HEK293 (cell line): ENCODE results near the gene RAC3.
A peak's percentile ranks its signal among the peaks of the same experiment; 100 is the strongest.

ENCODE experiments used
- CTCF ChIA-PET: fragments of 350-600 bp; formaldehyde crosslinking; extraction: SDS; loops from one replicate; lab custom pipeline; 2021; ENCODE audit warnings: antibody characterized with exemption; lab: Yijun Ruan, JAX
- POLR2A ChIA-PET: fragments of 300-600 bp; formaldehyde crosslinking; extraction: SDS; loops from one replicate; lab custom pipeline; 2020; ENCODE audit warnings: antibody characterized with exemption, inconsistent platforms; lab: Yijun Ruan, JAX
- H3K27ac ChIP-seq: fragments of 200-500 bp; sonication (Bioruptor generic); 2 replicates; pipeline ENCODE4 v1.5.1; 2014; ENCODE audit warnings: low read depth, low read length, control low read depth, inconsistent platforms; ENCODE audit errors: extremely low read depth
- H3K36me3 ChIP-seq, 2 experiments: fragments of 200-500 bp in 1 of 2; sonication (Bioruptor generic) in 1 of 2; 1 replicate in 1 of 2; 2 replicates in 1 of 2; pipeline ENCODE4 v1.5.1; 2014 to 2017; ENCODE audit warnings: inconsistent platforms in 2 of 2, low read length in 2 of 2; ENCODE audit not compliant: control insufficient read depth in 2 of 2, insufficient read depth in 1 of 2
- H3K4me1 ChIP-seq: fragments of 200-500 bp; sonication (Bioruptor generic); 2 replicates; pipeline ENCODE4 v1.5.1; 2014; ENCODE audit warnings: mild to moderate bottlenecking, low read length, inconsistent platforms; ENCODE audit not compliant: control insufficient read depth, insufficient read depth
- H3K4me3 ChIP-seq: 2 replicates; pipeline ENCODE4 v1.5.1; 2011; ENCODE audit warnings: low read depth, mild to moderate bottlenecking, control low read depth, low read length, moderate library complexity
- H3K9me3 ChIP-seq: fragments of 200-500 bp; sonication (Bioruptor generic); 2 replicates; pipeline ENCODE4 v1.5.1; 2014; ENCODE audit warnings: low read depth, low read length, inconsistent platforms; ENCODE audit not compliant: control insufficient read depth, insufficient read depth
- GLIS2 ChIP-seq: fragments of 450-650 bp; formaldehyde crosslinking; IDR thresholded peaks from 2 replicates; pipeline ENCODE4 v1.5.1; 2016; ENCODE audit warnings: missing biosample characterization, missing genetic modification characterization
- KLF10 ChIP-seq: fragments of 450-650 bp; IDR thresholded peaks from 2 replicates; pipeline ENCODE4 v1.5.1; 2018; ENCODE audit warnings: missing biosample characterization, mild to moderate bottlenecking, missing genetic modification characterization
- SCRT1 ChIP-seq: fragments of 450-650 bp; formaldehyde crosslinking; IDR thresholded peaks from 2 replicates; pipeline ENCODE4 v1.5.1; 2016; ENCODE audit warnings: missing biosample characterization, missing genetic modification characterization, borderline replicate concordance
- SCRT2 ChIP-seq: fragments of 450-650 bp; formaldehyde crosslinking; IDR thresholded peaks from 2 replicates; pipeline ENCODE4 v1.5.1; 2016; ENCODE audit warnings: missing biosample characterization, missing genetic modification characterization
- TRIM28 ChIP-seq: IDR thresholded peaks from 2 replicates; pipeline ENCODE4 v1.6.1; 2011; ENCODE audit warnings: low read length, control low read depth, borderline replicate concordance
- TF ChIP-seq, protein P1 (sequence below): fragments of 450-650 bp; formaldehyde crosslinking; IDR thresholded peaks from 2 replicates; pipeline ENCODE4 v1.5.1; 2016; ENCODE audit warnings: missing biosample characterization, missing genetic modification characterization
- TF ChIP-seq, protein P2 (sequence below): fragments of 450-650 bp; formaldehyde crosslinking; IDR thresholded peaks from 2 replicates; pipeline ENCODE4 v1.5.1; 2016; ENCODE audit warnings: missing biosample characterization, missing genetic modification characterization
- TF ChIP-seq, protein P3 (sequence below): fragments of 450-650 bp; formaldehyde crosslinking; IDR thresholded peaks from 2 replicates; pipeline ENCODE4 v1.5.1; 2016; ENCODE audit warnings: missing biosample characterization, missing genetic modification characterization, low read depth
- TF ChIP-seq, protein P4 (sequence below): sonication (generic); formaldehyde crosslinking; IDR thresholded peaks from 2 replicates; pipeline ENCODE4 v1.8.1; 2022; ENCODE audit warnings: mild to moderate bottlenecking, moderate library complexity, missing genetic modification reagents
- TF ChIP-seq, protein P5 (sequence below): fragments of 450-650 bp; formaldehyde crosslinking; IDR thresholded peaks from 2 replicates; pipeline ENCODE4 v1.5.1; 2016; ENCODE audit warnings: missing biosample characterization, missing genetic modification characterization

RAC3 gene

DNA sequence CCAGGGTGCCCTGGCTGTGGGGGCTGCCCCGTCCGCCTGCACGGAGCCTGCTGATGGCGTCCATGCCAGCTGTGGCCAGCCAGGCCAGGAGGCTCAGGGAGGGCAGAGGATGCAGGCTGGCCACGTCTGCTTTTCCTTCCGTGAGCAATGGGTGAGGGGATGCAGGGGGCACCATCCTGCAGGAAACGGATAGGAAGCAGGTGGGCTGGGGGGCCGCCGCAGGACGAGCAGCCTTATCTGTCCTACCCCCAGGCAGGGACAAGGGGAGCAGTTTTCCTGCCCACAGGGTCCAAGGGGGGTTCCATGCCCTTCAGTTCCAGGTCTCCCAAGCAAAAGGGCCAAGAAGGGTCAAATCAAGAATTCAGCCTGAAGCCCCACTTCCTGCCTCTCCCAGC is 27.4 kb downstream of the RAC3 start:
- Histone ChIP-seq H3K27ac (peak overlapping the region; percentile 47; the same call in 1 of the 2 replicates), H3K4me1 (no peaks in the 10 kb centered on the region), H3K36me3 (peaks cover 3 to 99% of the 10 kb centered on the region in 2 experiments; a peak in 2 of 3 replicates), H3K4me3 (no peak overlapping the region), H3K9me3 (no peaks in the 10 kb centered on the region)
- TF ChIP-seq, protein P1, sequence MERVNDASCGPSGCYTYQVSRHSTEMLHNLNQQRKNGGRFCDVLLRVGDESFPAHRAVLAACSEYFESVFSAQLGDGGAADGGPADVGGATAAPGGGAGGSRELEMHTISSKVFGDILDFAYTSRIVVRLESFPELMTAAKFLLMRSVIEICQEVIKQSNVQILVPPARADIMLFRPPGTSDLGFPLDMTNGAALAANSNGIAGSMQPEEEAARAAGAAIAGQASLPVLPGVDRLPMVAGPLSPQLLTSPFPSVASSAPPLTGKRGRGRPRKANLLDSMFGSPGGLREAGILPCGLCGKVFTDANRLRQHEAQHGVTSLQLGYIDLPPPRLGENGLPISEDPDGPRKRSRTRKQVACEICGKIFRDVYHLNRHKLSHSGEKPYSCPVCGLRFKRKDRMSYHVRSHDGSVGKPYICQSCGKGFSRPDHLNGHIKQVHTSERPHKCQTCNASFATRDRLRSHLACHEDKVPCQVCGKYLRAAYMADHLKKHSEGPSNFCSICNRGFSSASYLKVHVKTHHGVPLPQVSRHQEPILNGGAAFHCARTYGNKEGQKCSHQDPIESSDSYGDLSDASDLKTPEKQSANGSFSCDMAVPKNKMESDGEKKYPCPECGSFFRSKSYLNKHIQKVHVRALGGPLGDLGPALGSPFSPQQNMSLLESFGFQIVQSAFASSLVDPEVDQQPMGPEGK = 0 out of 2 replicates have a peak, but pooled peaks have one; percentile 15
- peak; percentile 20; the same call in 1 of the 2 replicates for TF ChIP-seq GLIS2 (tag by site-specific recombination)
- TF ChIP-seq TRIM28 = no peak
- ChIA-PET CTCF (no interaction called here), POLR2A (interaction anchor here (0.7 to 14.2 kb wide), 7 partner anchors 15 to 45 kb away, joined by 3 to 96 read pairs (median 5); partner anchors contain the start of genes DCXR and RAC3)

DNA sequence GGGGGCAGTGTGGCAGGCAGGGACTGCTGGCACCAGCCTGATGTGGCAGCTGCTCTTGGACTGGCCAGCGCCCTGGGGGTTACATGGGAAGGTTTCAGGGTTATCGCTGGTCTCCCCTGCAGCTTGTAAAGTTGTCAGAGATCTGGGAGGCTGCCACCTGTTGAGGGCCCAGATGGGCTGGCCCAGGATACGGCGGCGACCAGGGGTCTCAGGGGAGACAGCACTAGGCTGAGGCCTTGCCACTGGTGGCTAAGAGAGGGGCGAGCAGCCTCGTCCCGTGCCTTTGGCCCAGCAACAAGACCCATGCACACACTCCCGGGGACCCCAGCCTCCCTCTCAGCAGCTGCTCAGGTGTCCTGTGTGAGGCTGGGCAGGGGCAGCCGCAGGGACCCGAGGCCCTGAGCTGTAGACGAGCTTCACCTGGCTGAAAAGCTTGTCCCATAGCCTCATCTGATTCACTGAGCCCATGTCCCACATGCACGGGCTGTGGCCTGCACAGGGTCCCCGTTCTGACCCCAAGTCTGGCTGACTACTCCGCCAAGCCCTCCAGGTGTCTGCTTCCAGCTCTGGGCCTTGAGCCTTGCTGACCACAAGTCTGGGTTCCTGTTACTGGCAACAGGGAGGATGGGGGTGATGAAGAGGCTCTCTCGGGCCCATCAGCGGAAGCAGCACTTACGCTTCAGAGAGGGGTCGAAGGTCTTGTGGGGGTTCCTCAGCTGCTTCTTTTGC is 28.0 kb downstream of the RAC3 start:
- Histone ChIP-seq H3K9me3 (no peaks in the 10 kb centered on the region), H3K4me3 (no peak overlapping the region), H3K36me3 (peaks cover 3 to 99% of the 10 kb centered on the region in 2 experiments; a peak in 2 of 3 replicates), H3K27ac (peak overlapping the region; percentile 47), H3K4me1 (0 out of 2 replicates have a peak, but pooled peaks cover 5% of the 10 kb centered on the region)
- ChIA-PET POLR2A (interaction anchor here (0.8 to 14.2 kb wide), 11 partner anchors 9 to 32 kb away, joined by 3 to 96 read pairs (median 4); partner anchors contain the start of genes DCXR and RAC3), CTCF (interaction anchor here (0.6 kb wide), 1 partner anchor 39 kb away, joined by 3 read pairs; no protein-coding TSS in a partner anchor)
- TF ChIP-seq, protein P2, sequence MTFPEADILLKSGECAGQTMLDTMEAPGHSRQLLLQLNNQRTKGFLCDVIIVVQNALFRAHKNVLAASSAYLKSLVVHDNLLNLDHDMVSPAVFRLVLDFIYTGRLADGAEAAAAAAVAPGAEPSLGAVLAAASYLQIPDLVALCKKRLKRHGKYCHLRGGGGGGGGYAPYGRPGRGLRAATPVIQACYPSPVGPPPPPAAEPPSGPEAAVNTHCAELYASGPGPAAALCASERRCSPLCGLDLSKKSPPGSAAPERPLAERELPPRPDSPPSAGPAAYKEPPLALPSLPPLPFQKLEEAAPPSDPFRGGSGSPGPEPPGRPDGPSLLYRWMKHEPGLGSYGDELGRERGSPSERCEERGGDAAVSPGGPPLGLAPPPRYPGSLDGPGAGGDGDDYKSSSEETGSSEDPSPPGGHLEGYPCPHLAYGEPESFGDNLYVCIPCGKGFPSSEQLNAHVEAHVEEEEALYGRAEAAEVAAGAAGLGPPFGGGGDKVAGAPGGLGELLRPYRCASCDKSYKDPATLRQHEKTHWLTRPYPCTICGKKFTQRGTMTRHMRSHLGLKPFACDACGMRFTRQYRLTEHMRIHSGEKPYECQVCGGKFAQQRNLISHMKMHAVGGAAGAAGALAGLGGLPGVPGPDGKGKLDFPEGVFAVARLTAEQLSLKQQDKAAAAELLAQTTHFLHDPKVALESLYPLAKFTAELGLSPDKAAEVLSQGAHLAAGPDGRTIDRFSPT = no peak
- TF ChIP-seq SCRT1 (tag by site-specific recombination) (peak; percentile 88), SCRT2 (tag by site-specific recombination) (peak; percentile 96), KLF10 (tag by site-specific recombination) (no peak)
- TF ChIP-seq, protein P3, sequence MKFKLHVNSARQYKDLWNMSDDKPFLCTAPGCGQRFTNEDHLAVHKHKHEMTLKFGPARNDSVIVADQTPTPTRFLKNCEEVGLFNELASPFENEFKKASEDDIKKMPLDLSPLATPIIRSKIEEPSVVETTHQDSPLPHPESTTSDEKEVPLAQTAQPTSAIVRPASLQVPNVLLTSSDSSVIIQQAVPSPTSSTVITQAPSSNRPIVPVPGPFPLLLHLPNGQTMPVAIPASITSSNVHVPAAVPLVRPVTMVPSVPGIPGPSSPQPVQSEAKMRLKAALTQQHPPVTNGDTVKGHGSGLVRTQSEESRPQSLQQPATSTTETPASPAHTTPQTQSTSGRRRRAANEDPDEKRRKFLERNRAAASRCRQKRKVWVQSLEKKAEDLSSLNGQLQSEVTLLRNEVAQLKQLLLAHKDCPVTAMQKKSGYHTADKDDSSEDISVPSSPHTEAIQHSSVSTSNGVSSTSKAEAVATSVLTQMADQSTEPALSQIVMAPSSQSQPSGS (tag by site-specific recombination) = no peak
- TF ChIP-seq, protein P4, sequence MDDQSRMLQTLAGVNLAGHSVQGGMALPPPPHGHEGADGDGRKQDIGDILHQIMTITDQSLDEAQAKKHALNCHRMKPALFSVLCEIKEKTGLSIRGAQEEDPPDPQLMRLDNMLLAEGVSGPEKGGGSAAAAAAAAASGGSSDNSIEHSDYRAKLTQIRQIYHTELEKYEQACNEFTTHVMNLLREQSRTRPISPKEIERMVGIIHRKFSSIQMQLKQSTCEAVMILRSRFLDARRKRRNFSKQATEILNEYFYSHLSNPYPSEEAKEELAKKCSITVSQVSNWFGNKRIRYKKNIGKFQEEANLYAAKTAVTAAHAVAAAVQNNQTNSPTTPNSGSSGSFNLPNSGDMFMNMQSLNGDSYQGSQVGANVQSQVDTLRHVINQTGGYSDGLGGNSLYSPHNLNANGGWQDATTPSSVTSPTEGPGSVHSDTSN (CRISPR knock-in tag) = 0 out of 2 replicates have a peak, but pooled peaks have one; percentile 38
- TF ChIP-seq, protein P1 = 0 out of 2 replicates have a peak, but pooled peaks have one; percentile 2
- TF ChIP-seq, protein P5, sequence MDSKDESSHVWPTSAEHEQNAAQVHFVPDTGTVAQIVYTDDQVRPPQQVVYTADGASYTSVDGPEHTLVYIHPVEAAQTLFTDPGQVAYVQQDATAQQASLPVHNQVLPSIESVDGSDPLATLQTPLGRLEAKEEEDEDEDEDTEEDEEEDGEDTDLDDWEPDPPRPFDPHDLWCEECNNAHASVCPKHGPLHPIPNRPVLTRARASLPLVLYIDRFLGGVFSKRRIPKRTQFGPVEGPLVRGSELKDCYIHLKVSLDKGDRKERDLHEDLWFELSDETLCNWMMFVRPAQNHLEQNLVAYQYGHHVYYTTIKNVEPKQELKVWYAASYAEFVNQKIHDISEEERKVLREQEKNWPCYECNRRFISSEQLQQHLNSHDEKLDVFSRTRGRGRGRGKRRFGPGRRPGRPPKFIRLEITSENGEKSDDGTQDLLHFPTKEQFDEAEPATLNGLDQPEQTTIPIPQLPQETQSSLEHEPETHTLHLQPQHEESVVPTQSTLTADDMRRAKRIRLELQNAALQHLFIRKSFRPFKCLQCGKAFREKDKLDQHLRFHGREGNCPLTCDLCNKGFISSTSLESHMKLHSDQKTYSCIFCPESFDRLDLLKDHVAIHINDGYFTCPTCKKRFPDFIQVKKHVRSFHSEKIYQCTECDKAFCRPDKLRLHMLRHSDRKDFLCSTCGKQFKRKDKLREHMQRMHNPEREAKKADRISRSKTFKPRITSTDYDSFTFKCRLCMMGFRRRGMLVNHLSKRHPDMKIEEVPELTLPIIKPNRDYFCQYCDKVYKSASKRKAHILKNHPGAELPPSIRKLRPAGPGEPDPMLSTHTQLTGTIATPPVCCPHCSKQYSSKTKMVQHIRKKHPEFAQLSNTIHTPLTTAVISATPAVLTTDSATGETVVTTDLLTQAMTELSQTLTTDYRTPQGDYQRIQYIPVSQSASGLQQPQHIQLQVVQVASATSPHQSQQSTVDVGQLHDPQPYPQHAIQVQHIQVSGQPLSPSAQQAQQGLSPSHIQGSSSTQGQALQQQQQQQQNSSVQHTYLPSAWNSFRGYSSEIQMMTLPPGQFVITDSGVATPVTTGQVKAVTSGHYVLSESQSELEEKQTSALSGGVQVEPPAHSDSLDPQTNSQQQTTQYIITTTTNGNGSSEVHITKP (tag by site-specific recombination) = 0 out of 2 replicates have a peak, but pooled peaks have one; percentile 18
